GM18499 (cell line): ENCODE data around the gene TSHZ3.

ENCODE experiments used
- ATAC-seq: cut with Tn5 transposase; IDR thresholded peaks from one replicate; pipeline ENCODE4 v1.9.1; 2021; ENCODE audit warnings: moderate number of reproducible peaks; ENCODE audit not compliant: insufficient read depth, unreplicated experiment

TSHZ3 gene

DNA sequence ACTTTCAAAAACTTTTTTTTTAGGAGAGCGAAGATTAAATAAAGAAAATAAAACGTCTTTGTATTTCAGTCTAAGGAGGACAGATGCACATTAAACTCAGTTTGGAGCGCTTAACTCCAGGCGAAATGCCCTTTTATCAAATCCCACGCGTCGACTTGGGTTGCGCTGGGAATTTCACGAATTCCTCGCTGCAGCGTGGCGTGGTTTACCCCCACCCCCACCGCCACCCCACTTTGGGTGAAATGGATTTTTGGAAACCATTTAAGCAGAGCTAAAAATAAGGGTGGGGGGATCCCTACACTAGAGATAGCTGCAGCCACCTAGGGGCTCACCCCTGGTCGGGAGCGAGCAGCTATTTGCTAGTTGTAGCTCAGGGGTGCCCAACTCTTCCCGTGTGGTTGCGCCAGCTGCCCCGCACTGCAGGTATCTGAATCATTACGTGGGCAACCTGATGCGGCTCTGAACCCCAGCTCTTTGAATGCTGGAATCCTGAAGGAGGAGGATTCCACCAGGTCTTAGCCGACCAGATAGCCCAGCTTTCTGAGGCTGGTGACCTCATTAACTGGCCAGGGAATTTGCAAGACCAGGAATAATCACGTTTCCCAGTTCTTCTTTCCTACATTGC, 6.5 kb upstream of the TSHZ3 start:
- ATAC-seq: no peak

DNA sequence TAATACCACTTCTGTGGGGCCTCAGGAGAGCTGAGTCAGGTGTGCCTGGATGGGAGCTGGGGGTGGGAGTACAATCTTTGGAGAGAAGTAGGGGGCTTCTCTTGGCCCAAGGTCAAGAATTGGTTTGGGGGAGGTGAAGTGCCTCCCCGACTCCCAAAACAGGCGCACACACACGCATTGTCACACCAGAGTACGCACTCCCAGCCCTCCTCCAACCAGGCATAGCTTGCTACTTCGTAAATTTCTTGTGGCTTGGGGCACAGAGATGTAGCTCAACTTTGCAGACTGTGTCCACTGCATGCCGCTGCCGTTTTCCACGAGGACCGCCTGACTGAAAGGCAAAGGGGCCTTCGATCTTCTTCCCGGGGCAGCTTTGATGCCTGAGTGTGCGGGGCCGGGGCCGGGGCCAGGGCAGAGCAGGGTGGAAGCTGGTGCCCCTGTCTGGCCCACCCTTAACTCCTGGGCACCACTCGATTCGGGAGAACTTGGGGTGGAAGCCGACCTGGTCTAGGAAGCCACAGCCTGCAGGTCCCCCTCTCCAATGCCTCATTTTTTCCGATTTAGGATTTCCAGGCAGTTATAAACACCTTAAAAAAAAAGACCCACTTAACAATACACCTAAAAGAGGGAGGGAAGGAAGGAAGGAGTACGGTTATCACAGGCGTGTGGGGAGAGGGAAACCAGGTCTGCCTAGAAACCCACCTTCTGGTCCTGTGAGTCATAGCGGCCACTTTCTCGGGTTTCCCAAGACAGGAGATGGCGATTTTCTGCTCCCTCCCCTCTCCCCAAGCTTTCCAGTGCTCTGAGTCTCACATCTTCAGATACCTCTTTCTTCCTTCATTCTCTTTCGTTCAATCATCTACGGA, 5.8 kb upstream of the TSHZ3 start:
- no peak for ATAC-seq

DNA sequence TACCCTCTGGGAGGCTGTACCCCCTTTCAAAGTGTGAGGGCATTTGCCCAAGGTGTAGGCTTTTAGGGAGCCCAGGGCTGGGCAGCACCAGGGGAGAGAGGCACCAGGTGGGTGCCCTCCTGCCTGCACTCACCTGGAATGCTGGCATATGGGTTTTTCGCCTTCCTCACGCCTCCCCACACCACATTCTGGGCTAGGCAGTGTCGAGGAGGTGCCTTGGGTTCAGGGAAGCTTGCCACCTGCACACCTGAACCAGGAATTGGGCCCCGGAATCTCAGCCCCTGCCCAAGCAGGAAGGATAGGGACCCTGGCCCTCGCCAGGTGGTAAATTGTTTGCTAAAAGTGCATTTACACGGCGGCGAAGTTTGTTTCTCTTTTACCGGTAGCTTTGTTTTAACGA, 5.1 kb upstream of the TSHZ3 start:
- no peak for ATAC-seq

DNA sequence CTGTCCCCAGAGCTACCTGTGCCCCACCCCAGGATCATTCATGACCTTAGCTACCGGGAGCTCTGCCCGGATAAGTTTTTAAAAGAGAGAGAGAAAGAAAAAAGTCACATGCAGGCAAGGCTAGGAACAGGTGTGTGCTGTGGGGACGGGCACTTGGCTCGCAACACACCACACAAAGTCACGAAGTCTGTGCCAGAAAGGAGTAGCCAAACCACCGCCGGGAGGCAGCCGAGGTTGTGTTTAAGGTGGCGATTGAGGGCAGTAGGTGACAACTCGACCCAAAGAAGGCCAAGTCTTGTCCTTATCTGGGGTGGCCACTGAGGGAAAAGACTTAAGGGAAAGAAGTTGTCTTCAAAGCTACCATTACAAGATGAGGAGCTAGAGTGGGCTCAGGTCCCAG, 4.6 kb upstream of the TSHZ3 start:
- ATAC-seq: no peak

DNA sequence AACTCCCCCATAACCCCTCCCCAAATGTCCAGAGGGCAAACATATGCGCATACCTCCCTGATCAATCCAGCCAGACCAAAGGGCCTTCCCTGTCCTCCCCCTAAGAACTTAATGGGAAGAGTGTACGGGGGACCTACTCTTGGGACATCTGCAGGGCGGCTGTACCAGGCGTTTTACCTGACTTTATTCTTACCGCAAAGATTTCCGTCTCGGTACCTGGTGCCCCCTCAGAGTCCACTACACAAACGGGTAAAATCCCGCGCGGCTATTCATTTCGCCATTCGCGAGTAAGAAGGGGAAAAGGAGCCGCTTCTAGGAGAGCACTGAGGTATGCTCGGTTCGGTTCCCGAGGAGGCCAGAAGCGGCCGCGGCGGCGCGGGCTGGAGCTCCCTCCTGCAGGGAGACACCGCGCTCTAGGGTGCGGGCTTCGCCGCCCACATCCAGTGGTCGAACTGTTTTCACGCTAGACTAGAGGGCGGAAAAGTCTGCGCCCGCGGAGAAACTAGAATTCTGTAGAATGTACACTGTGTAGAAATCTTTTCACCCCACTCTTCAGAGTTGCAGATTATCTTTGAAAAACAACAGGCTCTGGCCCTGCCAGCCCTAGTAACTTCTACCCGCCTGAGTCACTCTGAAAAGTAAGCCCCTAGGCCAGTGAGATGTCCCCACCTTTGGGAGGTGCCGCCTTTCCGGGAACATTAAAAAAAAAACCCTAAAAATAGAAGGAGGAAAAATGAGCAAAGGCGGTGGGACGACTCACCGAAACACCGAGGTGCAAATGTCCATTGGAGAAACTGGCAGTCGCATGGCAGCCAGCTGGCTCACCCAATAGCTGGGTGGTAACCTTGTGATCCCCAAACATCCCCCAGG, 3.8 kb upstream of the TSHZ3 start:
- ATAC-seq: no peak

DNA sequence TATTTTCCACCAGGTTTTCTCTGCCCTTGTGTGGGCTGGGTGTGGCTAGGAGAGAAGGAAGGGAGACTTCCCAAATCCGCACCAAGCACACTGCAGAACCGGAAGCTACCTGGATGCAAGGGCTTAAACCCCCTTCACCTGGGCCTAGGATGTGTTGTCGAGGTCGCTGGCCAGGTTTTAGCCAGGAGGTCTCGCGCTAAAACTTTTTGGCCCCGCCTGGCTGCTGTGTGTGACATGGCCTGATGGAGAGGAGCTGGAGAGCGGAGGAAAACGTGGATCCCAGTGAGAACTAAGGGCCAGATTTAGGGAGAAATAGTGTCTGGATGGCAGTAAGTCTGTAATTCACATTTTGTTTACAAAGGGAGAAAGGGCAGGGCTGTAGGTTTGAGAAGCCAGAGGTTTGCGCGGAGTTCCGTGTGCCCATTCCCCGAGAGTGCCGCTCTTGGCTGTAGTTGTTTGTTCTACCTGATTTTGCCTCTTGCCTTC, 3.1 kb upstream of the TSHZ3 start:
- no peak for ATAC-seq

DNA sequence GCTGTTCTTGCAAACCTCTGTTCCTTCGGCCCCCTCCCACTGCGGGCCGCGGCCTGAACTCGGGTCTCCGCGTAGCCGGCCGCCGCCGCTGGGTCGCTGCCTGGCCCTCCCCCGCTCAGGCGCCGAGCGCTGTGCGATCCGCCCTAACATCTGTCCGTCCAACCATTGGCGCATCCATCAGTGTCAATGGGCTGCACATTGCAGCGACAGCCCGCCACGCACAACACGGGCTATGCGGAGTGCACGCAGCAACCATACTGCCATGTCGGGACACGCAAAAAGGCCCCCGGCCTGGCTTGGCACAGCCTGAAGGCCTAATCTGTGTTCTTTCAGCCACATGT, 2.6 kb upstream of the TSHZ3 start:
- no peak for ATAC-seq

DNA sequence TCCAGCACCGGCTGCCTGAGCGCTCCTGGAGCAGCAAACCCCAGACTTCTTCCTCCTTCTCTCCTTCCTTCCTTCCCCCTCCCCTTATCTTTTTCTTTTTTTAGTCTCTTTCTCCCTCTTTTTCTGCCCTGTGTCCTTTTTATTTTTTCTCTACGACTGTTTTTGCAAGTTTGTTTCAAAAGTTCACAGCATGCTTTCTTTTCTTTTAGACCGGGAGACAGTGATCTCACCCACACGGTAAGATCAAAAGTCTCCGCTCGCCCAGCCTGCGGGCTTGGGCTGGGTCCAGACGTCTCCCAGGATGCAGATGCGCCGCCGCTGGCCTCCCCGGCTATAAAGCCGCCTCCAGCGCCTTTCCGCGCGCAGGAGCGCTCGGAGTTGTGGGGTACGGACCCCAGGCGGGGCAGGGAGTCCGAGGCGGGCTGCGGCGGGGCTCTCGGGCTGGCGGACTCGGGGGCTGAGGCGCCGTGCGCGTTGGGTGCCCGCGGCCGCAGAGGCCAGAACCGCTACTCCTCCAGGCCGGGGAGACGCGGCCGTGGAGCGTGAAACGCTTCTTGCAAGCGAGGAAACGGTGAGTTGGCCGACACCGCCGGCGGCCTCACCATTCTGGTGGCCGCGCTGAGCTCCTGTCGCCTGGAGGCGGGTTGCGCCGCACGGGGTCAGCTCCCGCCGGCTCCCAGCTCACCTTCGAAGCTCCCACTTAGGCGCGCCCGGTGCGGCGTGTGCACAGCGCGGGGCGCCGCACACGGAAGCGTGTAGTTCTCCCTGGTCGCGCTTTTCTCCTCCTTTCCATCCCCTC, 2.0 kb upstream of the TSHZ3 start:
- no peak for ATAC-seq

DNA sequence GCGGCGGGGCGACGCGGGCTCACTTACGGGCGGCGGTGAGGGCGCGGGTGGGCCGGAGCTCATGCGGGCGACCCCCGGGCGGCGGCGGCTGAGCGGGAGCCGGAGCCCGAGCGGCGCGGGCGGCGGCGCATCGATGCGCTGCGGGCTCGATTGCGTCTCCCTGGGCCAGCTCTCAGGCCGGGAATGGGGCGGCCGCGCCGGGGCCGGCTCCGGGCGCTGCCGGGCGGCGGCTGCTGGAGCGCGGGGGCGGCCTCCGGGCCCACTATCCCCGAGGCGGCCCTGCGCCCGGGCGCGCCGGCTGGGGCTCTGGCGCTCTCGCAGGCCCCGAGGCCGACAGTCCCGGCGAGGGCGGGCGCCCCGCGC, 1.4 kb upstream of the TSHZ3 start:
- no peak for ATAC-seq

DNA sequence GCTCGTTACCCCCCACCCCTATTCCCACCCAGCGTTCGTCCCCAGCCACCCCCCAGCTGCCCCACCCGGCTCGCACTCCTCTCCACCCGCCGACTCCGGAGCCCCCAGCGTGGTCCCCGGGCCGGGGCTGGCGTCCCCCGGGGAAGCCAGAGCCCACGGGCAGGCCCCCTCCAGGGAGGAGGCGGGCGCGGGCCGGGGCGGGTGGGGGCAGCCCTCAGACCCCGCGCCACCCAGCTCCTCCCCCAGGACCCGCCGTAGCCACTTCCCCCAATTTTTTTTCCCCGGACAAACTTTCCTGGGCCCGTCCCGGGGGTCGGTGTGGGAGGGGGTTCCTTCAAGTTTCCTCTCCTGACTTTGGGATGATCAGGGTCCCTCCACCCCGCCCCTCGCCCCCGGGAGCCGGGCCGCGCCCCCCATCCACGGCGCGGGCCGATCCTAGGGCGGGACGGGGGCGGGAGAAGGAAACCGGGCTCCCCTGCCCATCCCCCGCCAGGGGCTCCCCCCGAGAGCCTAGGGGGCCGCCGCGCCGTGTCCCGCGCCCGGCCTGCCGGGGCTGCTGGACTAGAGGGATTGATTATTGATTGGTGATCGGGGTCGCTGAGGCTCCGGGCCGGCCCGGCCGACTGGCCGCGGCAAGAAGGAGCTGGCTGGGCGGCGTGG, 927 bp upstream of the TSHZ3 start:
- no peak for ATAC-seq

DNA sequence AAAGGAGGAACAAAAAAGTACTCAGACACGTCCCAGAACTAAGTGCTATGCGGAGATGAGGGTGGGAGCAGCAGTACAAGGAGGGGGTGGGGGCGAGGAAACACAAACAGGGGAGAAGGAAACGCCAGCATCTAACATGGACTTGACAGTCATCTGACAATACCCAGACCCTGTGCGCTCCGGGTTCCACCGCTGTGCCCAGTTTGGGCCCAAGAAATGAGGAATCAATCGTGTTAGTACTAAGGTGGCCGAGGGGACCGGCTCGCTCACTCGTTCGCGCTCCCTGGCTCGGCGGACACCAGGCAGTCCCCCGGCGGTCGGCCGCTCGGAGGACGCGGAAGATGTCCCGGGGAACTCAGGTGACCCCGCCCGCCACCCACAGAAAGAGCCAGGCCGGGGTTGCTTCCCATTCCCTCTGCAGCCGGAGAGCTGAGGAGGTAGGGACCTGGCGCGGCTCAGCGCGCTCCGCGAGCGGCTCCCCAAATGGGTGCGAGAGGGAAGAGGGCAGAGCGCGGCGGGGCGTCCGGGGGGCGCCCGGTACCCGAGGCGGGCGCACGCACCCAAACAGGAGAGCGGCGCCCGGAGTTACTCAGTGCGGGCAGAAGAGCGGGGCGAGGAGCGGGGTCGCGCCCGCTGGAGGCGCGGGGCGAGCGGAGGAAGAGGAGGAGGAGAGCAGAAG, 616 bp downstream of the TSHZ3 start:
- no peak for ATAC-seq

DNA sequence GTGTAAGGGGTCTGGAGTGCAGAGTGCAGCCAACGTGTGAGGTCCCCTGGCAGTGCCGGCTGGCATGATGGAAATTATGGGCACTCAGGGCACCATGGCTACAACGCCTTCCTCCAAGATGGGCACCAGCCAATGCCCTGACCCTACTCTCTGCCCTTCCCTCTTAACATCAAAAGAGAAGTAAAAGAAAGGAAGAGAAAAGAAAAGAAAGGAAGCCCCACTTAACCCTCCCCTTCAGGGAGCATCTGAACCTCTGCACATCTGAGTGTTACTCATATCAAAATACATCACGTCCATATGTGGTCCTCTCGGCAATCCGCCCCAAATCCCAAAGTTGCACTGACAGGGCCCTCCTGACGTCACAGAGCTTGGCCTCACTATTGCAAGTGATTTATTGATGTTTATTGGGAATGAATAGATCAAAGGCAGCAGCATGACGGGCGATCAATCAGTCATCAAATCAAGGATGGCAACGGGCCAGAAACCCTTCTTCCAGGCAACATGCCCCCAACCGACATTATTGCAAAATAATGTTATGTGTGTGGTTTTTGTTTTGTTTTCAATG, 1.3 kb downstream of the TSHZ3 start:
- ATAC-seq: no peak

DNA sequence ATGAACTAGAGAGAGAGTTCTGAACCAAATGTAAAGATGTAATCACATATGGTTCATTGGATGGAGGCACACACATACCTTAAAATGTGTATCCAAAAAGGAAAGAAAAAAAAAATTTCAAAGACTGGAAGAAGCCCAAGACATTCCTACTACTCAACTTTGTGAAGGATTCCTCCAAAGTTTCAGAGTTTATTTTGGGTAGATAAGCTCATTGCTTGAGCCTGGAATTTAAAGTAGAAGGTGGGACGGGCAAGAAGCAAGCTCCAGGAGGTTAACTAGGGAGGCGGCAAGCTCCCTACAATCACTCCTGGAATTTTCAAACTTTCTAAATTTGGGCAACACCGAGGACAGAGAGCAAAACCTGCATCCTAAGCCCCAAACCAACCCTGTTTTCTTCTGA, 1.9 kb downstream of the TSHZ3 start:
- no peak for ATAC-seq

DNA sequence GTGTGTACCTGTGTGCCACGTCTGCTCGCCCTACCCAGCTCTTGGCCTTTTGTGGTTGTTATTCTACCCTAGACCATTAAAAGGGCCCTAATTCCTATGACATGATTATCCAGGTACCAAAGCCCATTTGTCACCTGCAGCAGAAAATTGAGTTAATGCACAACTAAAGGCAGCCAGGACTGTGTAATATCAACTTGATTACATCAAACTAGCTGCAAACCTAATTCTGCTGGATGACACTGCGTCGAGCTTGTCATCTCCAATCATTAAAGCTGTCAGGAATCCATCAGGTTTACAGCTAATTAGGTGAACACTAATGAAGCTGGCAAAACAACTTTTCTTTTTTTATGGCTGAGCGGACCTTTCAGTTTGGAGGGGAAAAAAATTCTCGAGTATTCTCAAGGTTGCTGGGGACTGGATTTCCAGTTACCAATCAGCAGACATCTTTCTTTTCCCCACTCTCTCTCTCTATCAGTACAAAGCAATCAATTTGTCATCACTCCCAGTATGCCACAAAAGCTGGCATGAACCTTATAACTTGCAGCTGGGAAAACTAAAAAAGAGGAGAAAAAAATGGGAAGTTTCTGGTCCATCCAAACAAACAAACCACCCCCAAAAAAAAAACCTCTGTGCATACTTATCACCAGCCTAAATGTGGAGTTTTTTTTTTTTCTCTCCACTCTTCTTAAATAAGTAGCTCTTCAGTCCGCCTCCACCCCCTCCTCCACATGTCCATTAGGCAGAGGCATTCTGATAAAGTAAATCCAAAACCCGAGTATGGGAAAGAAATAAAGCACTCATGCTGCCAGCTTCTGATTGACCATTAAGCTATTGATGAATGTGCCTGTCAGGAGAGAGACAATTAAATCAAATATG, 2.8 kb downstream of the TSHZ3 start:
- no peak for ATAC-seq

DNA sequence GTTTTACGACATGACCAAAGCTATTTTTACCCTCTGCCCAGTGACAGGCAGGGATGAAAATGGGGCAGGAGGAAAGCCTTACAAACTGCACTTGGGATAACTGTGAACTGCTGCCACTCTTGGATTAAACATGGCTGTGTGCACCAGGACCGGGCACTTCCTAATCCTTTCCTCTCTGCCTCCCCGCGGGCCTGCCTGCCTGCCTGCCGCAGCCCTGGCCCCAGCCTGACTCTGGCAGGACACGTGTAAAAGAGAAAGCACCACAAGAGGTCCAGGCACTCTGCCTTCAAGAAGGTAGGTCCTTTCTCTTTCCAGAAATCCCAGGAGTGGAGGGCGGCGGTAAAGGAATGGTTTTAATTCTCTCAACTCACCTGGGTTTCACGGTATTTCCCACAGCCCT, 4.8 kb downstream of the TSHZ3 start:
- no peak for ATAC-seq

DNA sequence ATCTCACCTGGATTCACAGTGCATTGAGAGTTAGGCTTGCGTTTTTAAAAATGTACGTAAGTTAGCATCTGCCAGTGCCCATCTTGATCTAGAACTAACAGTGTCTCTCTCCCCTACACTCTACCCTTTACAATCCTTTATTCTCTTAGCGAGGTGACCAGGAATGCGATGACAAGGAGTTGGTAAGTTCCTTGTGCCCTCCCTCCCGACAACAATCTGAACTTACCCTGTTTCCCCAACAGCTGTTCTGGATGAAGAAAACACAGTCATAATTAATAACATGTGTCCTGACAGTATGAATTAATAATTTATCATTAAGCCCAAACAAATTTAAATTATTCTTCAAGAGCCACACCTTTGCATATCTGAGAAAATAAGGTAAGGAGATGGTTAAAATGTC, 6.3 kb downstream of the TSHZ3 start:
- ATAC-seq: no peak

DNA sequence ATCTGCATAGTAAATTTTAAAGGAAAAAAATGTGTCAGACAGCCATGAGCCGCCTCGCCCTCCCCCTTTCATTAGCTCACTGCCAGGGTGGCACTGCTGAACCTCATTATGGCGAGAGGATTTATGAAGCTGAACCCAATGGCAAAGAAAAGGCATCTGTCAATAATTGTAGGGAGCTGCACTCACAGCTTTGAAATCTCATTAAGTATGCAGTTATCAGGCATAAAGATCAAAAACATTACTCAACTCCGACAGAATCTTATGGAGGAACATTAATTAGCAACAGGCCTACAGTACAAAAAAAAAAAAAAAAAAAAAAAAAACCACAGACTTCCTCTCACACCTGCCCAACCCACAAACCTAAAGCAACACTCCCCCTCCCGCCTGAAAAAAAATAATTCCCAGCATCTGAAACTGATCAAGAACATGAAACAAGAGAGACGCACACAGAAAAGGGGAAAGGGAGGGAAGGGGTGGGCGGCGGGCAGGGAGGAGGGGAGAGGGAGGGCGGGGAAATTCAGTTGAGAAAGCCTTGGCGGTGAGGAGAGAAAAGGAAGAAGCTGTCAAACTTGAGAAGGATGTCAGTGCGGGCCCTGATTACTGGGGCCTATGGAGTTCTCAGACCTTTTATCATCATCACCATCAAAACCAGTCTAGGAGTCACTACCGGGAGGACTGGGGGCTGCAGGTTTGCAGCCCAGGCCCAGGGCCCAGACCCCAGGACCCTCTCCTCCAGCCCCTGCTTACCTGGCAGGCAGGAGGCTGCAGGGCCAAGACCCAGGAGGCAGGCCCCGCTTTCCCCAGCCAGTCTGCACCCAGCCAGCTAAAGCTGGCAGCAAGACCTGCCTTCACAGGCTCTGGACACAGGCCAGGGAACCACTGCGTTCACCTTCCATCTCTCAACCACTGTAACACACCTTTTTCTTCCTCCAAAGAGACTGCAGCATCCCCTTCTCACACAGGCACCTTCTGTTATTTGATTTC, 8.9 kb downstream of the TSHZ3 start:
- no peak for ATAC-seq
